Left renal pelvis (tissue), 4 donors: ENCODE measurements around the gene BOC. TPM values are rescaled to one million over a fixed set of nuclear protein-coding genes. Genes with fewer than 3 reads are reported as not detected.

Experiments used
- DNase-seq, 4 donors: peaks; one replicate each; pipeline ENCODE4 v3.0.0-alpha.2; 2013; ENCODE audit warnings: low read depth in 4 of 4, low spot score in 3 of 4
- polyA plus RNA-seq, 4 donors: library from polyadenylated mRNA; unstranded; fragments of 120-200 nt; gene quantifications; one replicate each; pipeline ENCODE4 v1.2.1, GENCODE V29; 2013; ENCODE audit not compliant: insufficient read length in 4 of 4

The BOC gene
- polyA plus RNA-seq, 4 donors, result 26.0 to 167 (median 34.6) TPM

- no peak for DNase-seq
Observed at GRCh38 chr3:113279686-113280085, 68.3 kb downstream of the BOC start.

GRCh38 chr3:113283306-113283705 is 71.9 kb downstream of the BOC start:
- DNase-seq, result no peak

- no peak for DNase-seq
Observed at GRCh38 chr3:113284453-113285050, 73.2 kb downstream of the BOC start.

GRCh38 chr3:113285226-113285625 is 73.9 kb downstream of the BOC start:
- DNase-seq, result no peak

- DNase-seq, result no peak
Observed at GRCh38 chr3:113285741-113286140, 74.4 kb downstream of the BOC start.

- DNase-seq, result no peak
Observed at GRCh38 chr3:113286524-113286923, 75.2 kb downstream of the BOC start.

GRCh38 chr3:113287111-113287802 is 75.9 kb downstream of the BOC start:
- DNase-seq, result no peak

GRCh38 chr3:113287803-113288648 is 76.7 kb downstream of the BOC start:
- peak in 2 of 4 donors; percentile 56 to 71 for DNase-seq

GRCh38 chr3:113288881-113289280 is 77.5 kb downstream of the BOC start:
- DNase-seq, result no peak

GRCh38 chr3:113291572-113291971 is 80.2 kb downstream of the BOC start:
- DNase-seq, result no peak

- no peak for DNase-seq
Observed at GRCh38 chr3:113292933-113293332, 81.6 kb downstream of the BOC start.

GRCh38 chr3:113293348-113293747 is 82.0 kb downstream of the BOC start:
- DNase-seq, result no peak

- DNase-seq, result no peak
Observed at GRCh38 chr3:113295463-113295862, 84.1 kb downstream of the BOC start.

GRCh38 chr3:113297287-113297686 is 85.9 kb downstream of the BOC start:
- DNase-seq, result no peak

GRCh38 chr3:113297841-113298240 is 86.5 kb downstream of the BOC start:
- DNase-seq, result no peak

- DNase-seq, result no peak
Observed at GRCh38 chr3:113300596-113300995, 89.2 kb downstream of the BOC start.

GRCh38 chr3:113304102-113304501 is 92.7 kb downstream of the BOC start:
- no peak for DNase-seq

GRCh38 chr3:113304856-113305540 is 93.6 kb downstream of the BOC start:
- no peak for DNase-seq

- DNase-seq, result no peak
Observed at GRCh38 chr3:113310960-113311359, 99.6 kb downstream of the BOC start.

- no peak for DNase-seq
Observed at GRCh38 chr3:113312416-113312815, 101.1 kb downstream of the BOC start.

- DNase-seq, result no peak
Observed at GRCh38 chr3:113314923-113315322, 103.6 kb downstream of the BOC start.
